NT2/D1 (cell line): ENCODE measurements around the gene HTR2A.

Experiments used
- SUZ12 ChIP-seq: IDR thresholded peaks from 2 replicates; pipeline ENCODE4 v1.6.1; 2011; ENCODE audit not compliant: insufficient read length, insufficient read depth; ENCODE audit errors: extremely low read depth
- YY1 ChIP-seq: IDR thresholded peaks from 2 replicates; pipeline ENCODE4 v1.6.1; 2011; ENCODE audit not compliant: insufficient read length, insufficient read depth
- ZNF274 ChIP-seq: IDR thresholded peaks from 2 replicates; pipeline ENCODE4 v1.6.1; 2011; ENCODE audit warnings: mild to moderate bottlenecking, low read depth, low read length

DNA sequence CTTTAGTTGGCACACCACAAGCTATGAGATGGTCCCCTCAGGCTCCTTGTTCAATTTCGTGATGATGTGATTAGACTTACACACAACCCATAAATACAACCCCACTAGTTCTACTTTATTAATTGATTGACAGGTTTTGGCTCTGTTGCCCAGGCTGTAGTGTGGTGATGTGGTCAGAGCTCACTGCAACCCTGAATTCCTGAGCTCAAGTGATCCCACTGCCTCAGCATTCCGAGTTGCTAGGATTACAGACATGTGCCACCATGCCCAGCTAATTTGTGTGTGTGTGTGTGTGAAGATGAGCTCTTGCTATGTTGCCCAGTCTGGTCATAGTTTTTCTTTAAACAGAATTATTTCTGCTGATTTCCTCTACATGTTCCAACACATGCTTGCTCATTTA lies 17.5 kb upstream of the HTR2A start:
- TF ChIP-seq YY1 (no peak), ZNF274 (no peak), SUZ12 (no peak)
